Naive thymus-derived CD4-positive, alpha-beta T cell (primary cell): ENCODE results near the gene LGALSL. TPM values are rescaled to one million over a fixed set of nuclear protein-coding genes. Genes with fewer than 3 reads are reported as not detected.

ENCODE experiments used
- ATAC-seq: fragments of 150-1000 bp; cut with Tn5 transposase; 2 replicates; pipeline ENCODE4 v1.10.0; 2021; ENCODE audit warnings: mild to moderate bottlenecking, moderate library complexity
- CTCF ChIA-PET: fragments of 350-600 bp; sonication (Branson Sonifier 250); formaldehyde crosslinking; loops from one replicate; lab custom pipeline; 2021; ENCODE audit warnings: antibody characterized with exemption; lab: Charles Lee
- POLR2A ChIA-PET: fragments of 350-600 bp; sonication (Branson Sonifier 250); formaldehyde crosslinking; loops from one replicate; lab custom pipeline; 2021; ENCODE audit warnings: antibody characterized with exemption, inconsistent platforms; lab: Charles Lee
- DNase-seq, 9 donors: peaks; one replicate each; pipeline versions ENCODE4 v3.0.0 to v3.0.0-alpha.2; 2020 to 2022; ENCODE audit warnings: mixed read lengths in 1 of 9
- H3K27ac ChIP-seq: one replicate; pipeline ENCODE4 v1.7.0; 2013; ENCODE audit warnings: mild to moderate bottlenecking, low read depth, low read length, moderate library complexity
- H3K27me3 ChIP-seq, 2 donors: one replicate each; pipeline ENCODE4 v1.7.0; 2013; ENCODE audit warnings: low read length in 2 of 2, mild to moderate bottlenecking in 2 of 2, moderate library complexity in 2 of 2; ENCODE audit not compliant: control insufficient read depth in 2 of 2, insufficient read depth in 2 of 2
- H3K36me3 ChIP-seq, 3 experiments: 1 replicate in 2 of 3; 2 replicates in 1 of 3; pipeline ENCODE4 v1.7.0; 2013; ENCODE audit warnings: low read length in 3 of 3, mild to moderate bottlenecking in 3 of 3, moderate library complexity in 1 of 3; ENCODE audit not compliant: insufficient read depth in 3 of 3, control insufficient read depth in 2 of 3
- H3K4me1 ChIP-seq, 2 donors: one replicate each; pipeline ENCODE4 v1.7.0; 2013; ENCODE audit warnings: low read length in 2 of 2, mild to moderate bottlenecking in 2 of 2, moderate library complexity in 1 of 2; ENCODE audit not compliant: control insufficient read depth in 2 of 2, insufficient read depth in 2 of 2
- H3K4me3 ChIP-seq: 2 replicates; pipeline ENCODE4 v1.7.0; 2013; ENCODE audit warnings: mild to moderate bottlenecking, low read length
- H3K9me3 ChIP-seq, 3 experiments: 1 replicate in 2 of 3; 2 replicates in 1 of 3; pipeline ENCODE4 v1.7.0; 2013; ENCODE audit warnings: low read length in 3 of 3; ENCODE audit not compliant: control insufficient read depth in 2 of 3
- H3K27ac Mint-ChIP-seq, 9 donors: one replicate each; pipeline ENCODE4 v1.8.0; 2020 to 2022; ENCODE audit warnings: mixed read lengths in 9 of 9, mild to moderate bottlenecking in 8 of 9, moderate library complexity in 5 of 9, inconsistent platforms in 2 of 9
- H3K27me3 Mint-ChIP-seq, 5 donors: one replicate each; pipeline ENCODE4 v1.8.0; 2021 to 2022; ENCODE audit warnings: mixed read lengths in 5 of 5, mild to moderate bottlenecking in 1 of 5
- H3K36me3 Mint-ChIP-seq, 5 donors: one replicate each; pipeline ENCODE4 v1.8.0; 2020 to 2022; ENCODE audit warnings: mixed read lengths in 5 of 5, mild to moderate bottlenecking in 3 of 5, inconsistent platforms in 1 of 5
- H3K4me1 Mint-ChIP-seq, 7 donors: one replicate each; pipeline ENCODE4 v1.8.0; 2020 to 2022; ENCODE audit warnings: mixed read lengths in 7 of 7, mild to moderate bottlenecking in 3 of 7, inconsistent platforms in 1 of 7
- H3K4me3 Mint-ChIP-seq, 10 donors: one replicate each; pipeline ENCODE4 v1.8.0; 2020 to 2022; ENCODE audit warnings: mild to moderate bottlenecking in 10 of 10, mixed read lengths in 10 of 10, moderate library complexity in 6 of 10, inconsistent platforms in 2 of 10
- H3K9me3 Mint-ChIP-seq, 11 donors: one replicate each; pipeline ENCODE4 v1.8.0; 2020 to 2022; ENCODE audit warnings: mixed read lengths in 11 of 11, mild to moderate bottlenecking in 4 of 11, inconsistent platforms in 1 of 11, moderate library complexity in 1 of 11
- intact Hi-C, 2 donors: fragments of 100-400 bp; cut with micrococcal nuclease; formaldehyde crosslinking; loops; one replicate each; pipeline ENCODE4 v1.15.1; 2023
- polyA plus RNA-seq, 2 donors: library from polyadenylated mRNA; unstranded; fragments of 300-500 nt; fragmentation: Illumina TruSeq; gene quantifications; one replicate each; pipeline ENCODE4 v1.2.3, GENCODE V29; 2021
- total RNA-seq, 6 experiments: library from RNA in 5 of 6; stranded (reverse) in 5 of 6; gene quantifications; 1 replicate in 5 of 6; 2 replicates in 1 of 6; pipeline ENCODE4 v1.2.3 and lab custom pipeline; 2021 to 2026

LGALSL gene
- total and polyA plus RNA-seq, 7 experiments from 2014 or later: 0.11 to 1.5 (median 0.41) TPM; not detected in 1

DNA sequence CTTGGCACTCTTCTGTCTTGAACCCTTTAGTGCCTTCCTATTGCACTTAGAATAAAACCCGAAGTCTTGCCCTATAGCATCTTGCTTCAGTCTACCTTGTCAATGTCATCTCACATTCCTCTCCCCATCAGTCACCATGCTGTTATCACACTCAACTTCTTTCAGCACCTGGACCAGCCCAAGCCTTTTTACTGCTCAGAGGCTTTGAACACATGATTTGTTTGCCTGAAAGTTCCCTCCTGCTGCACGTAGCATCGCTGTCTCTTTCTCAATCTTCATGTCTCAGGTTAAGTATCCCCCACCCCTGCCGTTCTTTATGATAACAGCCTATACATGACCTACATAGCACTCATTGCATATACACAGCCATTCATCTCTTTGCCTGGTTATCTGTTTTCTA lies 41.3 kb upstream of the LGALSL start:
- DNase-seq: no peak
- Mint-ChIP-seq H3K4me1 (no peaks in the 10 kb centered on the region), H3K27ac (no peak overlapping the region), H3K27me3 (peaks cover 0 to 15% (median 0%) of the 10 kb centered on the region in 5 donors), H3K36me3 (no peaks in the 10 kb centered on the region), H3K4me3 (no peak overlapping the region), H3K9me3 (no peaks in the 10 kb centered on the region)
- Histone ChIP-seq H3K27ac (no peak overlapping the region), H3K36me3 (no peaks in the 10 kb centered on the region), H3K4me3 (no peak overlapping the region), H3K4me1 (no peaks in the 10 kb centered on the region), H3K27me3 (no peaks in the 10 kb centered on the region), H3K9me3 (no peaks in the 10 kb centered on the region)
- ChIA-PET POLR2A (no interaction called here), CTCF (no interaction called here)
- no peak for ATAC-seq
- intact Hi-C loops: no loop called here

DNA sequence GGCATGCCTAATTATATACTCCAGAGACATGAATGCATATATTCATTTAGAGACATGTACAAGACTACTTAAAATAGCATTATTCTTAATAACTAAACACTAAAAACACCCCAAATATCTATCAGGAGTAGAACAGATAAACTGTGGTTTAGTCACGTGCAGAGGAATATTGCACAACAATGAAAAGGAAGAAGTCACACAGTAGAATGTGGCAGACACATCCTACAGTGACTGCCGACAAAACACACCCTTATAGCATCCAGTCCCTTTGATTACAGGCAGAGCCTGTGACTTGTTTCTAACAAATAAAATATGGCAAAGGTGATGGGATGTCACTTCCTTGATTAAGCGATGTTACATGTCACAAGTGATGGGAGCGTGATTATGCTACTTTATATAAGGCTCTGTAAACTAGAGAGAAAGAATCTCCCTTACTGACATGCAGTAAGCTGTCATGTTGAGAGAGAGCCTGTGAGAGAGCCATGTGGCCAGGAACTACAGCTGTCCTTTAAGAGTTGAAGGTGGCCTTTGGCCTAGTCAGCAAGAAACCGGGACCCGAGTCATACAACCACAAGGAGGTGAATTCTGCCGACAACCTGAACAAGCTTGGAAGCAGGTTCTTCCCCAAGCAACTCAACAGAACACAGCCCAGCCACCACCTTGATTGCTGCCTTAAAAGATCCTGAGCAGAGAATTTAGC lies 39.1 kb upstream of the LGALSL start:
- CTCF ChIA-PET: no interaction called here

DNA sequence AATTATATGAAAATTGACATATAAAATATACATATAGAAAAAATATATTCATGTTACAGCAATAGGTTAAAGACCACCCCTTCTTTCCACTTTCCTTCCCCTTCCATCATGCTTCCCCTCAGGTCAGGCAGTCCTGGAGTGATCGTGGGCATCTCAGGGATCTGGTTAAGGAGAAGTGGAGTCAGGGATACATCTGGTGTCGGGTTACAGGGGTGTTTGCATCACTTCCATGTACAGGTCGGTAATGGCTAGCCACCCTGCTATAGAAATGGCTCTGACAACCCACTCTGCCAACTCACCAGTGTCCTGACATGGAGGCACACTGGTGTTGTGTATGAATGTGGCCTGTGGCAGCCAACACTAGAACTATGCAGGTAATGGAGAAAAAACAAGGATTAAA lies 36.3 kb upstream of the LGALSL start:
- H3K27ac ChIP-seq: no peak overlapping the region
- no peaks in the 10 kb centered on the region for H3K36me3 ChIP-seq
- POLR2A ChIA-PET: no interaction called here
- ATAC-seq: no peak
- no peaks in the 10 kb centered on the region for H3K9me3 ChIP-seq
- intact Hi-C loops: no loop called here
- Mint-ChIP-seq H3K36me3 (no peaks in the 10 kb centered on the region), H3K9me3 (no peaks in the 10 kb centered on the region), H3K4me3 (no peak overlapping the region), H3K27me3 (peaks cover 0 to 9% (median 0%) of the 10 kb centered on the region in 5 donors), H3K27ac (no peak overlapping the region), H3K4me1 (no peaks in the 10 kb centered on the region)
- H3K27me3 ChIP-seq: no peaks in the 10 kb centered on the region
- DNase-seq: no peak
- CTCF ChIA-PET: no interaction called here
- no peak overlapping the region for H3K4me3 ChIP-seq
- no peaks in the 10 kb centered on the region for H3K4me1 ChIP-seq

More for the DNA sequence above, 39.1 kb upstream of the LGALSL start:
- Mint-ChIP-seq H3K4me1 (no peaks in the 10 kb centered on the region), H3K27me3 (peaks cover 0 to 11% (median 0%) of the 10 kb centered on the region in 5 donors), H3K4me3 (no peak overlapping the region), H3K27ac (no peak overlapping the region), H3K9me3 (no peaks in the 10 kb centered on the region), H3K36me3 (no peaks in the 10 kb centered on the region)
- Histone ChIP-seq H3K27me3 (no peaks in the 10 kb centered on the region), H3K9me3 (no peaks in the 10 kb centered on the region), H3K4me3 (no peak overlapping the region), H3K27ac (no peak overlapping the region), H3K4me1 (no peaks in the 10 kb centered on the region), H3K36me3 (no peaks in the 10 kb centered on the region)
- POLR2A ChIA-PET: no interaction called here
- no peak for DNase-seq
- intact Hi-C loops: no loop called here
- ATAC-seq: no peak

DNA sequence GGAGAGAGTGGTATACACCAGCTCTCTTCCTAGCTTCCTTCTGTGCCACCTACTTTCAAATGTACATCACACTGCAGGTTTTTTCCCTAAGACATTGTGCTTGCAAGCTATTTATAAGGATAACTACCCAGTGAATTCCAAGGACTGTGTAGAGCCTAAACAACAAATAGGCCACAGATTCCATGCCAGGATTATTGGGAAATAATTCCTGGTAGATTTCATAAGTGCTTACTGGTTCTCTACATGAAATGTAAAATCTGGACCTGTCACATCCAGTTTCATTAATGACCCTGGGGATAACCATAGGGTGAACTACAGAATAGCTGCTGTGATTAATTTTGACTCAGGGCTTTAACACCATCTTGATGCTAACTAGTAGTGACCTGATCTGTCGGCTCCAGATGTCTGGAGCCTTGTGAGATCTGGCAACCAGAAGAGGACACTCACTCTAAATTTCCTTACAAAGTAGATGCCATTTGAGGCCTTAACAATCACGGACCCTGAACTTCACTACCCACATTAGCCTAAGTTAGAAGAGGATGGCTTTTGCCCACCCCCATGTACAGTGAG lies 34.3 kb upstream of the LGALSL start:
- CTCF ChIA-PET: no interaction called here
- ATAC-seq: no peak

DNA sequence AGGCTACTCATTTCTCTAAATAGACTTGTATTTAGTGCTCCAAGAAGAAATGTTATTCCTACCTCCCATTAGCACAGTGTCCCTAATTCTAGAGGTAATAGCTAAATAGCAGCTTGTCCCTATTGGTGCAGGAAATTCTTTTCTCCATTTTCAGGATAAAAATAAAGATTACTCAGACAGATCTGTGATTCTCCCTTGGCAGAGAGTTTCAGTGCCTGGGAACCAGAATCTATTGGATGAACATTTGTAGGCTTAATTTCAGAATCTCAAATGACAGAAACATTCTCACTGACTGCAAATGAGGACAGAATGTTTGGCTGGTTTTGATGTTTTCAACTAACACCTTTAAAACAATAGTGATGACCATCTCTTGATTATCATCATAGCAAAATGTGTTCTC lies 33.3 kb upstream of the LGALSL start:
- ChIA-PET CTCF (no interaction called here), POLR2A (no interaction called here)
- H3K9me3 ChIP-seq: no peaks in the 10 kb centered on the region
- H3K27ac ChIP-seq: no peak overlapping the region
- H3K36me3 Mint-ChIP-seq: no peaks in the 10 kb centered on the region
- no peaks in the 10 kb centered on the region for H3K9me3 Mint-ChIP-seq
- H3K4me1 ChIP-seq: no peaks in the 10 kb centered on the region
- H3K4me1 Mint-ChIP-seq: no peaks in the 10 kb centered on the region
- no peaks in the 10 kb centered on the region for H3K27me3 ChIP-seq
- intact Hi-C loops: no loop called here
- ATAC-seq (no peak), DNase-seq (no peak)
- no peak overlapping the region for H3K4me3 ChIP-seq
- no peak overlapping the region for H3K4me3 Mint-ChIP-seq
- H3K27me3 Mint-ChIP-seq: peaks cover 0 to 16% (median 0%) of the 10 kb centered on the region in 5 donors
- H3K27ac Mint-ChIP-seq: no peak overlapping the region
- no peaks in the 10 kb centered on the region for H3K36me3 ChIP-seq

More for the DNA sequence above, 34.3 kb upstream of the LGALSL start:
- no peak overlapping the region for H3K27ac Mint-ChIP-seq
- H3K4me1 Mint-ChIP-seq: no peaks in the 10 kb centered on the region
- H3K4me3 Mint-ChIP-seq: no peak overlapping the region
- intact Hi-C loops: no loop called here
- no peaks in the 10 kb centered on the region for H3K27me3 ChIP-seq
- H3K4me1 ChIP-seq: no peaks in the 10 kb centered on the region
- no peak overlapping the region for H3K27ac ChIP-seq
- H3K36me3 ChIP-seq: no peaks in the 10 kb centered on the region
- no peaks in the 10 kb centered on the region for H3K9me3 Mint-ChIP-seq
- no peak for DNase-seq
- no peak overlapping the region for H3K4me3 ChIP-seq
- H3K36me3 Mint-ChIP-seq: no peaks in the 10 kb centered on the region
- POLR2A ChIA-PET: no interaction called here
- H3K27me3 Mint-ChIP-seq: peaks cover 0 to 8% (median 0%) of the 10 kb centered on the region in 5 donors
- no peaks in the 10 kb centered on the region for H3K9me3 ChIP-seq

DNA sequence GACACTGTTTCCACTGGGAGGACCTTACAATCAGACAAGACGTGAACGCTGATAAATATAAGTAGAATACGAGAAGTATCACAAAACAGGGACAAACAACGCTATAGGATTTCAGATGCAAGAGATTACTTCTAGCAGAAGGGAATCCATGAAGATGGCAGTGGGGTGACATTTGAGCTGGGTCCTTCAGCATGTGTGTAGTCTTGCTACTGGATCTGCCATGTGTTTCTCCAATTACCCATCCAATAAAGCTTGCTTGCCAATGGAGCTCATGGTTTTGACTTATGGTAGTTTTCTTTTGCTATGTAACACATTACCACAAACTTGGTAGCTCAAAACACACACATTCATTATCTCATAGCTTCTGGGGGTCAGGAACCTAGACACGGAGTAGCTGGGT lies 32.8 kb upstream of the LGALSL start:
- no peaks in the 10 kb centered on the region for H3K4me1 ChIP-seq
- no peaks in the 10 kb centered on the region for H3K9me3 ChIP-seq
- intact Hi-C loops: no loop called here
- no peak for DNase-seq
- POLR2A ChIA-PET: no interaction called here
- ATAC-seq: no peak
- Mint-ChIP-seq H3K27ac (no peak overlapping the region), H3K4me3 (no peak overlapping the region), H3K27me3 (peaks cover 0 to 18% (median 0%) of the 10 kb centered on the region in 5 donors), H3K9me3 (no peaks in the 10 kb centered on the region), H3K4me1 (no peaks in the 10 kb centered on the region), H3K36me3 (no peaks in the 10 kb centered on the region)
- no peaks in the 10 kb centered on the region for H3K36me3 ChIP-seq
- no peak overlapping the region for H3K4me3 ChIP-seq
- no peaks in the 10 kb centered on the region for H3K27me3 ChIP-seq
- no peak overlapping the region for H3K27ac ChIP-seq
- CTCF ChIA-PET: no interaction called here

DNA sequence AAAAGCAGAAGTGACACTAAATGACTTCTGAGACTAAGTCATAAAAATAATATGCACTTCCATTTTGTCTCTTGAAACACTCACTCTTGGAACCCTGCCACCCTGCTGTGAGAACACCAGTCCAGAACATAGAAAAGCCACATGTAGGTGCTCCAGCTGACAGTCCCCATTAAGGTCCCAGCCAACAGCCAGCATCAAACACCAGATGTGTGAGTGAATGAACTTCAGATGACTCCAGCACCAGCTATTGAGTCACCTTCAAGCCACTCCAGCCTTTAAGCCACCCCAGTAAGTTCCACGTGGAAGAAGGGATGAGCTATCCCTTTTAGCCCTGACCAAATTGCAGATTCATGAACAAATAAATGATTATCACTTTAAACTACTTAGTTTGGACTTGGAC lies 31.5 kb upstream of the LGALSL start:
- H3K36me3 Mint-ChIP-seq: no peaks in the 10 kb centered on the region
- CTCF ChIA-PET: no interaction called here
- Histone ChIP-seq H3K4me1 (no peaks in the 10 kb centered on the region), H3K4me3 (no peak overlapping the region), H3K36me3 (no peaks in the 10 kb centered on the region), H3K27ac (no peak overlapping the region), H3K27me3 (no peaks in the 10 kb centered on the region), H3K9me3 (no peaks in the 10 kb centered on the region)
- H3K9me3 Mint-ChIP-seq: no peaks in the 10 kb centered on the region
- no peak overlapping the region for H3K27ac Mint-ChIP-seq
- ATAC-seq: no peak
- POLR2A ChIA-PET: no interaction called here
- H3K4me3 Mint-ChIP-seq: no peak overlapping the region
- H3K27me3 Mint-ChIP-seq: peaks cover 0 to 20% (median 0%) of the 10 kb centered on the region in 5 donors
- H3K4me1 Mint-ChIP-seq: no peaks in the 10 kb centered on the region
- DNase-seq: no peak
- intact Hi-C loops: no loop called here
